ENCODE results near the gene COX18.

COX18 gene, protein sequence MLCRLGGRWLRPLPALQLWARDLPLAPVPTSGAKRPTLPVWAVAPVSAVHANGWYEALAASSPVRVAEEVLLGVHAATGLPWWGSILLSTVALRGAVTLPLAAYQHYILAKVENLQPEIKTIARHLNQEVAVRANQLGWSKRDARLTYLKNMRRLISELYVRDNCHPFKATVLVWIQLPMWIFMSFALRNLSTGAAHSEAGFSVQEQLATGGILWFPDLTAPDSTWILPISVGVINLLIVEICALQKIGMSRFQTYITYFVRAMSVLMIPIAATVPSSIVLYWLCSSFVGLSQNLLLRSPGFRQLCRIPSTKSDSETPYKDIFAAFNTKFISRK

GRCh38 chr4:73069338-73070073 is at the start of gene COX18:
TSS of gene COX18 (minus strand) at chr4:73069716. CDS start at chr4:73069649, 67 bp downstream.
- peak; percentile 96 for DNase-seq

DNA sequence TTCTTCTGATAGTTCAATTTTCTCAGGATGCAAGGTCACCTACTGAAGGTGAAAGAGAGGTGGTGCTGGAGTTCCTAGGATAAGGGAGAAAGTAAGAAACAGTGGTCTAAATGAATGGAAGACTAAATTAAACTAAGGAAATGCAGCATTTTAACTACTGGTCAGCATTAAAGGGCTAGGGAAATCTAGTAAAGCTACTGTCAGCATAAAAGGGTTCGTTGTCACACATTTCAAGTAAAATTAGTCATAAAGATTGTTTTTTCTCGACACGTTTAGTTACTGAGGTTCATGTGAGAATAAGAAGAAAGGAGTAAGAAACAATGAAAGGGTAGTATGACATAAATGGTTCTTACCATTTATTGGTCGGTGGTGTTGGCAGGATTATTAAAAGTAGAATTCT is 40.0 kb upstream of the COX18 start:
- DNase-seq, result no peak

DNA sequence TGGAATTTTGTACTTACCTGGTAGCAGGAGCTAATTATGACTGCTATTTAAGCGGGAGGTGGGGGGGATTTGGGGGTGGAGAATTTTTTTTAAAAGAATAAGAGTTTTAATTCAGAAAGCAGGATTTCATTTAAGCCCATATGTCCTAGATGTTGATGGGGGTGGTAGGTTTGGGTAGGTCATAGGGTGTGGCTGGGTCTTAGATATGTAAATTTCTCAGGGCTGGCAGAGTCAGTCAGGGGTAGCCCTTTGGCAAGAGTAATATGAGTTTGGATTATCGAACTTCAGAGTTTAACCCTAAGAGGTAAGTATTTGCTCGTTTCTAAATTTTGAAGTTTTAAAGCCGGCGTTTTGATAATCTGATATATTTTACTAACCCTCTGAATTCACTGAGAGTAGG is 35.2 kb upstream of the COX18 start:
- DNase-seq, result no peak

GRCh38 chr4:73103799-73104503 is 34.4 kb upstream of the COX18 start:
- DNase-seq, result no peak

DNA sequence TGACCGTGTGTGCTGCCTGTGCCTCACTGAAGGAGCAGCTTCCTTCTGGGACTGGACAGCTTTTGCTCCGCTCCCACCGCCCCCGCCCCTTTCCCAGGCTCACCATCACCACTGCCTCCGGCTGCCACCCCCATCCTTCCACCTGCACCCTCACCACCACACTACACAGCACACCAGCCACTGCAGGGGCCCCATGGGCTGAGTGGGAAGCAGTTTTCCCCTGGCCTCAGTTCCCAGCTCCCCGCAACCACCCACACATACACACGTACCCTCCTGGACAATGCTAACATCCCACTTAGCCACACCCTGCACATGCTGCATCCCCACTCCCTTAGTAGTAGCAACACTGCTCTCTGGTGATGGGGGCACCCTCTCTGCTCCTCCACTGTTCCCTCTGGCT is 29.6 kb upstream of the COX18 start:
- DNase-seq, result no peak

DNA sequence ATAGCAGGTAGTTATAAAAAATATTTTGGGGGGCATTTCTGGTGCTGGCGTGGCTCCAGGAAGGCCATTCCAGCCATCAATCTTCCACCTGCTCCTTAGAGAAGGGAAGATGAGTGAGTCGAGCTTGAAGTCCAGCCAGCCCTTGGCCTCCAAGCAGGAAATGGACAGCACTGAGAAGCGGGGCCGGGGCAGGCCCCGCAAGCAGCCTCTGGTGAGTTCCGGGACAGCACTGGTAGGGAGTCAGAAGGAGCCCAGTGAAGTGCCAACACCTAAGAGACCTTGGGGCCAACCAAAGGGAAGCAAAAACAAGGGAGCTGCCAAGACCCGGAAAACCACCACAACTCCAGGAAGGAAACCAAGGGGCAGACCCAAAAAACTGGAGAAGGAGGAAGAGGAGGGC is 29.2 kb upstream of the COX18 start:
- DNase-seq, result no peak

GRCh38 chr4:73098016-73098415 is 28.5 kb upstream of the COX18 start:
- DNase-seq, result no peak

GRCh38 chr4:73092868-73093267 is 23.4 kb upstream of the COX18 start:
- DNase-seq, result no peak

- no peak for DNase-seq
Measured at GRCh38 chr4:73090738-73091137, 21.2 kb upstream of the COX18 start.

- no peak for DNase-seq
Measured at GRCh38 chr4:73087871-73088270, 18.4 kb upstream of the COX18 start.

- no peak for DNase-seq
Measured at GRCh38 chr4:73086095-73086868, 16.8 kb upstream of the COX18 start.

GRCh38 chr4:73080789-73081188 is 11.3 kb upstream of the COX18 start:
- DNase-seq, result no peak

GRCh38 chr4:73075832-73076231 is 6.3 kb upstream of the COX18 start:
- no peak for DNase-seq

GRCh38 chr4:73070074-73070390 is 516 bp upstream of the COX18 start:
- DNase-seq, result no peak

DNA sequence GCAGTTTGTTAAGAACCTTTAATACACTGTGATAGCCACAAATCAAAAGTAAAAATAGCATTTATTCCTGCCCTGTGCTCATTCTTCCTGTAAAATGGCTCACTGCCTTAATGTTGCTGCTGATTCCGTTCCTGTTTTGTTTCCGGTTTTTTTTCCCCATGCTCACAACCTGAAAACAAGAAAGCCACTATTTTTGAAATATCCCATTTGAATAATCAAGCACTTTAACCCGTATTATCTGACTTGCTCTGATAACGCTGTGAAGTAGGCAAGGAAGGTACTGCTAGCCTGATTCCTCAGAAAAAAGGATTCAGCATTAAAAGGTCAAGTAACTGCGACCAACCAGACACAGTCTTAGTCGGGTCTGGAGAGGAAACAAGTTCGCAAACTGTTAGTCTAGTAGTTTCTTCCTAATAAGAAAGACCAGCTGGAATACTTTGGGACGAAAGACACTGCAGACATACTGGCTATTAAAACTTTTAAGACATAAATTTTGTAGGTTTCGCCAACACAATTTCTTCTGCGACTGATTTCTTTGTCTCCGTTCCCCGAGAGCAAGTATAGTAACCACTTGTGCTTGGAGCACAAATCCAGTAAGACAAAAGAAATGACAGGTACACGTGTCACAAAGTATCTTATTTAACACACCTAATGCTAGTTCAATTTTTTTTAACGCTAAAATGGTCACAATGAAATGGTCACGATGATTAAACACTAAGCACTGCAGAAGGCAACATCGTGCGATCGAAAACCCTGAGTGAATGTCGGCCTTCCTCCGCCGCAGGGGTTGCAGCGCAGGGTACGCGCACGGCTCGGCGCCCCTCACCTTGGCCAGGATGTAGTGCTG is 802 bp downstream of the COX18 start:
- no peak for DNase-seq

DNA sequence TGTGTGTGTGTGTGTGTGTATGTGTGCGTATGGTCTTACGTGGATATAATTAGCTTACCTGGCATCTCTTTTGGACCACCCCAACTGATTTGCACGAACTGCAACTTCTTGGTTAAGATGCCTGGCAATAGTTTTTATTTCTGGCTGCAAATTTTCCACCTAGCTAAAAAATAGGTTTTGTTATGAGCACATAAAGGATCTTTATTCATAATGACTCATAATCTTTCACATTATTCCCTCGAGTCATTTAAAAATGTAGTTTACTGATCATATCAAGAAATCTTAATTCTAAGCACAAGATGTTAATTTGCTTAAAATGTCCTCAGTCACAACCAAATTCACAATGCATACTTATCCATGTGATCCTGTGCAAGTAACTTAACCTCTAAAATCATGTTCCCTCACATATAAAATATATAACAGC is 1.5 kb downstream of the COX18 start:
- DNase-seq, result peak; percentile 42

- DNase-seq, result no peak
Measured at GRCh38 chr4:73066928-73067327, 2.6 kb downstream of the COX18 start.

DNA sequence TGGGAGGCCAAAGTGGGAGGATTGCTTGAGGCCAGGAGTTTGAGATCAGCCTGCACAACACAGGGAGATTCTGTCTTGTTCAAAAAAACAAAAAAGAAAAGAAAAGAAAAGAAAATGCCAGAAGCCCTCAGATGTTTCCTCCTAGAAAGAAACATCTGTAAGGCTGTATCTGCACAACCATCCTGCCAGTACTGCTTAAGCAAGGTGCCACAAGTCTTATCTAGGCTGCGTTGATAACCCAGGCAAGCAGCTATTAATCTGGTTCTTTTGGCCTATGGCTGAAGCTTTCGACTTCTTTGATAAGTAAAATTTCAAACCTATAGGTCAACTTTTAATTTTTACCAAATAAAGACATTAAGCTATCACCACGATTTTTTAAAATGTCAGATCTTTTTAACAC is 3.1 kb downstream of the COX18 start:
- DNase-seq, result no peak

DNA sequence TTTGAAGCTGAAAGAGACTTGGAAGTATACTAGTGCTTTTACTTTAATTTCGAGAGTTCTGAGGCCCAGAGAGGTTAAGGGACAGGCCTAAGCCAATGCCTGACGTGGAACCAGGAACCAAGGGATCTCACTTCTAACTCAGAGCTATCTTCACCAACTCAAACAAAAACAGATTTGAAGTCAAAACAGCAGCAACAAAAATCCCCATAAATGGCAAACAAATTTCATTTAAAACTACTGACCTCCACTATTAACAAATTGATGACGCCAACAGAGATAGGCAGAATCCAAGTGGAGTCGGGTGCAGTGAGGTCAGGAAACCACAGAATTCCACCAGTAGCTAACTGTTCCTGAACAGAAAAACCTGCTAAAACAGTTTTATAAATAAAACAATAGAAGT is 5.0 kb downstream of the COX18 start:
- no peak for DNase-seq

DNA sequence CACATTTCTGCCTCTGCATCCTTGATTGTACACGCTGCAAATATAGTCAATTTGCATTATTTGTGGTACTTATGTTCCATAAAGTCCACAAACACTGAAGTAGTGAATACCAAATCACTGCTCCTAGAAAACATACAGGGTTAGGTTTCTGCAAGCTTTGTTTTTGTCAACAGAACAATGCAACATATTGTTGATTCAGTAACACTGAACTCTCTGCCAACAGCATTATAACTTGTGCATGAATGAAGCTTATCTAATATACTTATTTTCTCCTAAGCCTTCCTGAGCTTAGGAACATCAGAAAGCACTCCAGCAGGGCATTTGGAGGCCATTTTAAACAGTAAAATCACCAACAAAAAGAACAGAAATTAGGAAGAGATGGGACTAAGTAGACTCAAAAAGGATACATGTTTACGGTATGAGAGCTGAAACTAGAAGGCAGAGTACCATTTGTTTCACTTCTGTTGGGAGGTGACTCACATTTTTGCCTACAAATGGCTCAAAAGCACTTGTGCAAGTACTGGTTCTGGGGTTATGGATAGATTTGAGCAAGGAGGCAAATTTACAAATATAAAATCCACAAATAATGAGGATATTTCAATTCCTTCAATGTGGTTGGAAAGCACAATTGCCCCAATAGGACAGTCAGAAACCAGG is 14.1 kb downstream of the COX18 start:
- DNase-seq, result no peak

GRCh38 chr4:73053974-73054480 is 15.5 kb downstream of the COX18 start:
- DNase-seq, result no peak

- DNase-seq, result no peak
Measured at GRCh38 chr4:73053076-73053475, 16.4 kb downstream of the COX18 start.
